PC-3 (cell line): ENCODE data around the gene SDC1.

Experiments
- EZH2 ChIP-seq: fragments of 300-600 bp; sonication (generic); IDR thresholded peaks from one replicate; pipeline ENCODE4 v1.6.1; 2017; ENCODE audit warnings: antibody characterized with exemption, mild to moderate bottlenecking, low read length; ENCODE audit not compliant: unreplicated experiment
- EZH2phosphoT487 ChIP-seq: fragments of 300-600 bp; sonication (generic); IDR thresholded peaks from 2 replicates; pipeline ENCODE4 v1.6.1; 2018; ENCODE audit warnings: mild to moderate bottlenecking, antibody characterized with exemption, low read length, borderline replicate concordance
- TF ChIP-seq, protein P1 (sequence below): fragments of 300-600 bp; sonication (generic); conservative IDR thresholded peaks from 2 replicates; pipeline ENCODE4 v1.5.1; 2017; ENCODE audit warnings: antibody characterized with exemption, low read depth, mild to moderate bottlenecking, low read length

DNA sequence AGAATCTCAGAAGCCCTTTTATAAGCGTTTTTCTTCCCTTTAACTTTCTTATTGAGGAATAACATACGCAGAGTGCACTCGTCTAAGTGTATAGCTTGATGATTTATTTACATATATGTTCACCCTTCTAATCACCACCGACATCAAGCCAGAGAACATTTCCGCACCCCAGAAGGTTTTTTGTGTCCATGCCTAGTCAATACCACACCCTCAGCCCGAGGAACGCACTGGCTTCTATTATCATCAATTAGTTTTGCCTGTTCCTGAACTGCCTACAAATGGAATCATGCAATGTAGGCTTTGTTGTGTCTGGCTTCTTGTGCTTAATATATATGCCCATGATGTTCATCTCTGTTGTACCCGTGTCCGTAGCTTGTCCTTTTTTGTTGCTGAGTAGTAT is 27.7 kb downstream of the SDC1 start:
- TF ChIP-seq, protein P1, sequence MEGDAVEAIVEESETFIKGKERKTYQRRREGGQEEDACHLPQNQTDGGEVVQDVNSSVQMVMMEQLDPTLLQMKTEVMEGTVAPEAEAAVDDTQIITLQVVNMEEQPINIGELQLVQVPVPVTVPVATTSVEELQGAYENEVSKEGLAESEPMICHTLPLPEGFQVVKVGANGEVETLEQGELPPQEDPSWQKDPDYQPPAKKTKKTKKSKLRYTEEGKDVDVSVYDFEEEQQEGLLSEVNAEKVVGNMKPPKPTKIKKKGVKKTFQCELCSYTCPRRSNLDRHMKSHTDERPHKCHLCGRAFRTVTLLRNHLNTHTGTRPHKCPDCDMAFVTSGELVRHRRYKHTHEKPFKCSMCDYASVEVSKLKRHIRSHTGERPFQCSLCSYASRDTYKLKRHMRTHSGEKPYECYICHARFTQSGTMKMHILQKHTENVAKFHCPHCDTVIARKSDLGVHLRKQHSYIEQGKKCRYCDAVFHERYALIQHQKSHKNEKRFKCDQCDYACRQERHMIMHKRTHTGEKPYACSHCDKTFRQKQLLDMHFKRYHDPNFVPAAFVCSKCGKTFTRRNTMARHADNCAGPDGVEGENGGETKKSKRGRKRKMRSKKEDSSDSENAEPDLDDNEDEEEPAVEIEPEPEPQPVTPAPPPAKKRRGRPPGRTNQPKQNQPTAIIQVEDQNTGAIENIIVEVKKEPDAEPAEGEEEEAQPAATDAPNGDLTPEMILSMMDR = no peak
- TF ChIP-seq EZH2 (no peak), EZH2phosphoT487 (no peak)
